ENCODE data around the gene OTUD7B.
"Not testable (repeated sequence)": the region's sequence is repeated elsewhere in the genome, so short reads cannot be mapped to it uniquely, and the experiment has no call there.

The OTUD7B gene

GRCh38 chr1:150010393-150011115 is at the start of gene OTUD7B:
Gene OTUD7B, minus strand, starts transcription at chr1:150010726. Its CDS starts 33,216 bp downstream, at chr1:149977510.
- peak; percentile 86 for DNase-seq (ENCODE audit: low spot score)

DNA sequence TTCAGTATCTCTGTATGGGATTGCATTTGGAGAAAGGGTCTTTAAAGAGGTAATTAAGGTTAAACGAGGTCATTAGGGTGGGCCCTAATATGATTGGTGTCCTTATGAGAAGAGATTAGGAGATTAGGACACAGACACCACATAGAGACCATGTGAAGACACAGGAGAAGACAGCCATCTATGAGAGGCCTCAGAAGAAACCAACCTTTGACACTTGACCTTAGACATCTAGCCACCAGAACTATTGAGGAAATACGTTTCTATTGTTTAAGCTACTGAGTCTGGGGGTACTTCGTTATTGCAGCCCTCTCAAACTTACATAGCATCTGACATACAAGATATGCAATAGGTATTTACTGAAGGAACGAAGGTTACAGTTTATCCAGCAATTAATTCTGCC is 49.7 kb upstream of the OTUD7B start:
- DNase-seq (ENCODE audit: low spot score): no peak

DNA sequence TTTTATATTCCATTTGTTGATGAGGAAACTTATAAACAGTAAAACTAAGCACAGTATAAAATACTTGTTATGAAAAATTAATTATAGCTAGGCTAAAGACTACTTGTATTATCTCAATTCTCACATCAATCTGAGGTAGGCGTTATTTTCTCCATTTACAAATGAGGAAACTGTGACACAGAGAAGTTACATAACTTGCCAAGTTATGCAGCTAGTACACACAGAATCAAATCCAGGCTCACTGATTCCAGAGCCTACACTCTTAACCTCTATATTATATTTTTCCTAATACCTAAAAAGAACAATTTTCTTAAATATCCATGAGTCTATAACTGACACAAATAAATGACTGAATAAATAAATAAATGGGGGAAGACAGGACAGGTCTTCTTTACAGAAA is 45.9 kb upstream of the OTUD7B start:
- peak; percentile 12 for DNase-seq (ENCODE audit: low spot score)

DNA sequence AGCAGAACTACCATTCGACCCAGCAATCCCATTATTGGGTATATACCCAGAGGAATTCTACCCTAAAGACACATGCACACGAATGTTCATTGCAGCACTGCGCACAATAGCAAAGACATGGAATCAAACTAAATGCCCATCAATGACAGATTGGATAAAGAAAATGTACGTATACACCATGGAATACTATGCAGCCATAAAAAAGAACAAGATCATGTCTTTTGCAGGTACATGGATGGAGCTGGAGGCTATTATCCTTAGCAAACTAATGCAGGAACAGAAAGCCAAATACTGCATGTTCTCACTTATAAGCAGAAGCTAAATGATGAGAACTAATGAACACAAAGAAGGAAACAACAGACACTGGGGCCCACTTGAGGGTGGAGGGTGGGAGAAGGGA is 45.0 kb upstream of the OTUD7B start:
- DNase-seq (ENCODE audit: low spot score): not testable (repeated sequence)

GRCh38 chr1:150053926-150054325 is 43.4 kb upstream of the OTUD7B start:
- DNase-seq (ENCODE audit: low spot score): no peak

- DNase-seq (ENCODE audit: low spot score): not testable (repeated sequence)
These were observed 41.4 kb upstream of the OTUD7B start for GRCh38 chr1:150051905-150052412.

DNA sequence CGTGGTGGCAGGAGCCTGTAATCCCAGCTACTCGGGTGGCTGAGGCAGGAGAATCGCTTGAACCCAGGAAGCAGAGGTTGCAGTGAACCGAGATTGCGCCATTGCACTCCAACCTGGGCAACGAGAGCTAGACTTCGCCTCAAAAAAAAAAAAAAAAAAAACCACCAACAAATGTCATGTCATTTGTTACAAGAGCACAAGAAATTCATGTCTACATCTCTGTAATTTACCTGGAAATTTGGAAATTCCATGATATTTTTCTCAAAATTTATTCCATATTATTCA is 40.5 kb upstream of the OTUD7B start:
- no peak for DNase-seq (ENCODE audit: low spot score)

DNA sequence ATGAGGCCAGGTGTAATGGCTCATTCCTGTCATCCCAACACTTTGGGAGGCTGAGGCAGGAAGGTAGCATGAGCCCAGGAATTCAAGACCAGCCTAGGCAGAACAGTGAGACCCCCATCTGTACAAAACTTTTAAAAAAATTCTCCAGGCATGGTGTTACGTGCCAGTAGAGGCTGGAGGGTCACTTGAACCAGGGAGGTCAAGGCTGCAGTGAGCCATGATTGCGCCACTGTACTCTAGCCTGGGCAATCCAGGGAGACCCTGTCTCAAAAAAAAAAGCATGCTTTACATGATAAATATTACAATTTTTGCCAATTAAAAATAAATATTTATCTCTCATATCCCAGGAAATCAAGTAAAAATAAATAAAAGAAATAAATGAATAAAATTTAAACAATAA is 39.4 kb upstream of the OTUD7B start:
- no peak for DNase-seq (ENCODE audit: low spot score)

DNA sequence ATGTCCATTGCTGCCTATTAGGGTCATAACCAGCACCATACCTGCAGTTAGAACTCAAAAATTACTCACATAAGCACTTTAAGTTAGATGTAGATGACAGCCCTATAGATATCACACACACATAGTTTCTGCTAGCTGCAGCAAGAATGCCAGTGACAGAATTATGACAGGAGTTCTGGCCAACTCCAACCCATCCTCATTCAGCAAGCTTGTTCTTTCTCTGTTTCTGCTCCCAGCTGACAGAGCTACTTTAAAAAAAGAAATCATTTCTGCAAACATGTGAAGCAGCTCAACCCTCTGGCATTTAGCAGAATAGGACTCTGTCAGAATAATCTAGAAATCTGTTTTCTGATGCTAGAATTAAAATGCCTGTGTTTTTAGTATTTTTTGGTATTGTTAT is 23.8 kb upstream of the OTUD7B start:
- DNase-seq (ENCODE audit: low spot score): peak; percentile 17

GRCh38 chr1:150028322-150028721 is 17.8 kb upstream of the OTUD7B start:
- DNase-seq (ENCODE audit: low spot score): no peak

GRCh38 chr1:150024156-150024555 is 13.6 kb upstream of the OTUD7B start:
- DNase-seq (ENCODE audit: low spot score): no peak

- no peak for DNase-seq (ENCODE audit: low spot score)
These were observed 11.8 kb upstream of the OTUD7B start for GRCh38 chr1:150022357-150022756.

DNA sequence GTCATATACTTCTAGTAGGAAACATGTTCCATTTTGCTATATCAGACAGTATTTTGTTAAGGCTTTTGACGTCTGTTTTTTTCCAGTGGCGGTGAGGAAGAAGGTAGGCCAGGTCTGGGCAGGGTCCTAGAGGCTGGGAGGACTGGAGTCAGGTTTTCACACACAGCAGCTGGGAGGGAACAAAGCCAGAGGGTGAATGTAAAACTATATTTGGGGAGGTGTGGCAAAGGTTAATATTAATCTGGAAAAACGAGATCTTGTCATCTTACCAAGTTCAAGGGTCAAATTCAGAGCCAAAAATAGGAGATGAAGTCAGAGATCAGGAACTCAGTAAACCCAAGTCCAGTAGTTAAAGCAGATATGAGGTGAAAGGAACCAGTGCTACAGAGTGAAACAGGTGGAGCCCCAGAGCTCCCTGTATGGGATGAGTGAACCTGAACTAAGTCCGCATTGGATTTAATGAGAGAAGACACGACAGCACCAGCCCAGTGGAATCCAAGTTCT is 10.7 kb upstream of the OTUD7B start:
- DNase-seq (ENCODE audit: low spot score): no peak

GRCh38 chr1:150020711-150021110 is 10.2 kb upstream of the OTUD7B start:
- no peak for DNase-seq (ENCODE audit: low spot score)

DNA sequence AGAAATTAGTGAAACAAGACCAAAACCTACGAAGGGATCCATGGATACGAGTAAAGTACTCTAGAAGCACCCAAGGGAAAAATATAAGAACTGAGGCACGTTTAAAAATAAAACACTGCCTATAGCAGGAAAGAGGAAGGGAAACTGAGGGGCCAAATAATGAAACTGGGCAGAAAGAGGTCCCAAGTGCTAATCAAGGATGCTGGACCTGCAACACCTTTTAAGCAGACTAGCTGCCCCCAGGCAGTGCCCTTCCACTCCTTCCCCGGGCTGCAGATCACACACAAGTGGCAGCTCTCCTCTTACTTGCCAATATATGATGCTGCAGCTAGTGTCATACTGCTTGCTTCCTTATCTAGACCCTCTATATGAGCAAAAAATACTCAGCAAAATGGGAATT is 7.6 kb upstream of the OTUD7B start:
- no peak for DNase-seq (ENCODE audit: low spot score)

- no peak for DNase-seq (ENCODE audit: low spot score)
These were observed 6.8 kb upstream of the OTUD7B start for GRCh38 chr1:150017206-150017750.

GRCh38 chr1:150015651-150016131 is 5.2 kb upstream of the OTUD7B start:
- DNase-seq (ENCODE audit: low spot score): no peak

GRCh38 chr1:150012611-150013010 is 2.1 kb upstream of the OTUD7B start:
- peak; percentile 95 for DNase-seq (ENCODE audit: low spot score)

DNA sequence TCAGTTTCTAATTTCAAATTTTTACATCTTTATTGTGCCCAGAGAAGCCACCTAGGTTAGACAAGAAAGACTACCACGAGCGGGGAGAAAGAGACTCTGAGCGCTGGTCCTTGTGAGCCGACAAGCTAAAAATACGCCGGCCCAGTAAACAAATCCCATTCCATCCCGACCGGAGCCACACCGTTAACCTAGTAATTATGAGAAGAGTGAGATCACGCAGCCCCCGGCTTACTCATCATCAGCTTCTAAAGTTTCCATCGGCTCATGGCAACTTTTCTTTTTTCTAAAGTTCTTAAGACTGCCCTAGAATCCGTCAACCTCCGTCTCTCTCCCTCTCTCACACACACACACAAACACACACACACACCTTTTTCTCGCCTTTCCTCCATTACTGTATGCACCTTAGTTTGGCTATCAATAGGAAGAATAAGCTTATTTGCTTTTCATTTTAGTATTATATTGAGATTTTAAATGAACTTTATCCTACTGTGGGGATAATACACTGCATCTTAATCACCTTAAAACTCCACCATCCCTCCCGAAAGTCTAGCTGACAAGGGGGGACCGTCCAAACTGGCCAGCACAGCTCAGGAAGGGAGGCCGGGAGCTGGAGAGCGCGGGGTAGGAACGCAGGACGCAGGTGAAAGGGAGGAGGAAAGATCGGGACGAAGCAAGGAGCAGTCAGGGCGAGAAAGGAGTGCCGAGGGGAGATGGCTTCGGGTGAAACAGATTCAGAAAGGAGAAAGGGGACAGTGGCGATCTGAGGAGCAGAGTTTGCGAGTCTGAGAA is 728 bp downstream of the OTUD7B start:
- DNase-seq (ENCODE audit: low spot score): peak; percentile 50

DNA sequence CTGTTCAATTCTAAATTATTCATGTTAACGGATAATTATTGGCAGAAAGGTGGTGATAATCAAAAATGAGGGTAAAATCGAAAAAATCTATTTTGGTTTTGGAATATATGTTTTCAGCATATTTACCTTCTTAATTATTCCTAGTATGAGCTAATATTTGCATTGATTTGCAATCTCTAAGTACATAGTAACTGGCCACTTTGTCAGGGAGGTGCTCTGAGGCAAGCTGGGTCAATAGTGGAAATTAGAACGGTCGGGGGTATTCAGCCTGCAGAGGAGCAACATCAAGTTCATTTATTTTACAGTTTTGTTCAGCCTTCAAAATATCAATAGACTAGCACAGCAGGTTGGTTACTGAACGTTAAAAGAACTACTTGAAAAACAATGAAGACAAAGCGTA is 1.8 kb downstream of the OTUD7B start:
- DNase-seq (ENCODE audit: low spot score): no peak

- peak; percentile 77 for DNase-seq (ENCODE audit: low spot score)
These were observed 3.6 kb downstream of the OTUD7B start for GRCh38 chr1:150006881-150007421.

GRCh38 chr1:150005606-150006005 is 4.9 kb downstream of the OTUD7B start:
- no peak for DNase-seq (ENCODE audit: low spot score)

GRCh38 chr1:150003801-150004200 is 6.7 kb downstream of the OTUD7B start:
- DNase-seq (ENCODE audit: low spot score): no peak
